ENCODE results near the gene PRDM15.
A peak's percentile ranks its signal among the peaks of the same experiment; 100 is the strongest.
"Not testable (repeated sequence)": the region's sequence is repeated elsewhere in the genome, so short reads cannot be mapped to it uniquely, and the experiment has no call there.

Gene PRDM15

GRCh38 chr21:41801321-41802197 is 77.6 kb downstream of the PRDM15 start:
- DNase-seq: no peak

GRCh38 chr21:41800425-41801320 is 78.5 kb downstream of the PRDM15 start:
- no peak for DNase-seq

- no peak for DNase-seq
Measured at GRCh38 chr21:41799763-41800162, 79.4 kb downstream of the PRDM15 start.

- DNase-seq: no peak
Measured at GRCh38 chr21:41798326-41798725, 80.8 kb downstream of the PRDM15 start.

GRCh38 chr21:41796476-41797080 is 82.6 kb downstream of the PRDM15 start:
- no peak for DNase-seq

GRCh38 chr21:41795726-41796125 is 83.4 kb downstream of the PRDM15 start:
- DNase-seq: no peak

GRCh38 chr21:41794600-41794999 is 84.5 kb downstream of the PRDM15 start:
- DNase-seq: no peak

GRCh38 chr21:41792711-41793110 is 86.4 kb downstream of the PRDM15 start:
- no peak for DNase-seq

GRCh38 chr21:41786509-41786987 is 92.6 kb downstream of the PRDM15 start:
- DNase-seq: no peak

GRCh38 chr21:41785262-41785661 is 93.9 kb downstream of the PRDM15 start:
- DNase-seq: not testable (repeated sequence)

GRCh38 chr21:41784456-41785102 is 94.6 kb downstream of the PRDM15 start:
- DNase-seq: no peak

- peak; percentile 47 for DNase-seq
Measured at GRCh38 chr21:41783476-41784180, 95.5 kb downstream of the PRDM15 start.

GRCh38 chr21:41781050-41781410 is 98.1 kb downstream of the PRDM15 start:
- DNase-seq: no peak

GRCh38 chr21:41780337-41781049 is 98.7 kb downstream of the PRDM15 start:
- no peak for DNase-seq

GRCh38 chr21:41779659-41780058 is 99.5 kb downstream of the PRDM15 start:
- DNase-seq: peak; percentile 15

- DNase-seq: no peak
Measured at GRCh38 chr21:41778930-41779600, 100.1 kb downstream of the PRDM15 start.

- peak; percentile 43 for DNase-seq
Measured at GRCh38 chr21:41777951-41778815, 101.0 kb downstream of the PRDM15 start.

GRCh38 chr21:41776778-41777177 is 102.4 kb downstream of the PRDM15 start:
- no peak for DNase-seq

- no peak for DNase-seq
Measured at GRCh38 chr21:41775149-41775472, 104.0 kb downstream of the PRDM15 start.
